H9 (cell line): ENCODE results near the gene FAM177B. TPM values are rescaled to one million over a fixed set of nuclear protein-coding genes. Genes with fewer than 3 reads are reported as not detected.

Experiments used
- DNase-seq: peaks from one replicate; pipeline ENCODE4 v3.0.0-alpha.2; 2017
- H2AFZ ChIP-seq: one replicate; pipeline ENCODE4 v1.6.1; 2013; ENCODE audit warnings: mild to moderate bottlenecking, low read length, control low read depth, moderate library complexity
- H2AK5ac ChIP-seq: 2 replicates; pipeline ENCODE4 v1.6.1; 2013; ENCODE audit warnings: low read length, control low read depth, mixed read lengths; ENCODE audit not compliant: insufficient read length
- H2BK120ac ChIP-seq: one replicate; pipeline ENCODE4 v1.6.1; 2013; ENCODE audit warnings: low read depth, mild to moderate bottlenecking, low read length, control low read depth, inconsistent platforms; ENCODE audit not compliant: poor library complexity, severe bottlenecking
- H2BK12ac ChIP-seq: 2 replicates; pipeline ENCODE4 v1.6.1; 2013; ENCODE audit warnings: low read length, control low read depth, mixed read lengths, low read depth; ENCODE audit not compliant: insufficient read length
- H2BK15ac ChIP-seq: 2 replicates; pipeline ENCODE4 v1.6.1; 2013; ENCODE audit warnings: low read depth, low read length, control low read depth
- H2BK20ac ChIP-seq: one replicate; pipeline ENCODE4 v1.6.1; 2013; ENCODE audit warnings: low read depth, mild to moderate bottlenecking, low read length, control low read depth, inconsistent platforms; ENCODE audit not compliant: poor library complexity, severe bottlenecking
- H2BK5ac ChIP-seq: 2 replicates; pipeline ENCODE4 v1.6.1; 2013; ENCODE audit warnings: low read length, control low read depth, mixed read lengths; ENCODE audit not compliant: insufficient read length
- H3K14ac ChIP-seq: 2 replicates; pipeline ENCODE4 v1.6.1; 2013; ENCODE audit warnings: low read length, control low read depth; ENCODE audit not compliant: insufficient read depth
- H3K18ac ChIP-seq: 2 replicates; pipeline ENCODE4 v1.6.1; 2013; ENCODE audit warnings: low read depth, mild to moderate bottlenecking, mixed read lengths, low read length, control low read depth; ENCODE audit not compliant: insufficient read length
- H3K23ac ChIP-seq: 2 replicates; pipeline ENCODE4 v1.6.1; 2013; ENCODE audit warnings: low read length, control low read depth, mixed read lengths, low read depth; ENCODE audit not compliant: insufficient read length
- H3K23me2 ChIP-seq: 2 replicates; pipeline ENCODE4 v1.6.1; 2013; ENCODE audit warnings: low read depth, mild to moderate bottlenecking, mixed read lengths, low read length, control low read depth; ENCODE audit not compliant: insufficient read length, poor library complexity, severe bottlenecking
- H3K27ac ChIP-seq: 2 replicates; pipeline ENCODE4 v1.5.1; 2013; ENCODE audit warnings: low read length, control low read depth, mixed read lengths, low read depth; ENCODE audit not compliant: insufficient read length
- H3K27me3 ChIP-seq: 2 replicates; pipeline ENCODE4 v1.6.1; 2013; ENCODE audit warnings: low read length, control low read depth, inconsistent platforms; ENCODE audit not compliant: insufficient read depth
- H3K4ac ChIP-seq: 2 replicates; pipeline ENCODE4 v1.6.1; 2013; ENCODE audit warnings: low read depth, mild to moderate bottlenecking, control low read depth, inconsistent platforms, low read length, moderate library complexity
- H3K4me1 ChIP-seq: 2 replicates; pipeline ENCODE4 v1.6.1; 2013; ENCODE audit warnings: low read length, control low read depth, inconsistent platforms; ENCODE audit not compliant: insufficient read depth
- H3K4me2 ChIP-seq: 2 replicates; pipeline ENCODE4 v1.6.1; 2013; ENCODE audit warnings: low read length, control low read depth, mixed read lengths; ENCODE audit not compliant: insufficient read length, insufficient read depth
- H3K56ac ChIP-seq: 2 replicates; pipeline ENCODE4 v1.6.1; 2013; ENCODE audit warnings: low read depth, mild to moderate bottlenecking, mixed read lengths, low read length, control low read depth; ENCODE audit not compliant: insufficient read length
- H3K79me1 ChIP-seq: 2 replicates; pipeline ENCODE4 v1.6.1; 2013; ENCODE audit warnings: low read depth, mild to moderate bottlenecking, moderate library complexity, low read length, control low read depth, inconsistent platforms; ENCODE audit not compliant: insufficient read depth, poor library complexity, severe bottlenecking
- H3K79me2 ChIP-seq: 2 replicates; pipeline ENCODE4 v1.6.1; 2013; ENCODE audit warnings: low read length, control low read depth, inconsistent platforms; ENCODE audit not compliant: insufficient read depth
- H3K9ac ChIP-seq: 2 replicates; pipeline ENCODE4 v1.6.1; 2013; ENCODE audit warnings: low read length, control low read depth, mixed read lengths; ENCODE audit not compliant: insufficient read length; ENCODE audit errors: extremely low read depth
- H3K9me3 ChIP-seq: one replicate; pipeline ENCODE4 v1.6.1; 2013; ENCODE audit warnings: low read depth, low read length, inconsistent platforms; ENCODE audit not compliant: control insufficient read depth
- H3T11ph ChIP-seq: one replicate; pipeline ENCODE4 v1.6.1; 2013; ENCODE audit warnings: mild to moderate bottlenecking, low read length, control low read depth, inconsistent platforms
- H4K20me1 ChIP-seq: one replicate; pipeline ENCODE4 v1.6.1; 2013; ENCODE audit not compliant: control insufficient read depth, insufficient read length, insufficient read depth
- H4K5ac ChIP-seq: 2 replicates; pipeline ENCODE4 v1.6.1; 2013; ENCODE audit warnings: low read depth, mild to moderate bottlenecking, mixed read lengths, low read length, control low read depth; ENCODE audit not compliant: insufficient read length
- H4K8ac ChIP-seq: replicated peaks from 2 replicates; pipeline ENCODE4 v1.6.1; 2013; ENCODE audit warnings: low read length, control low read depth, mixed read lengths, low read depth; ENCODE audit not compliant: insufficient read length
- H4K91ac ChIP-seq: 2 replicates; pipeline ENCODE4 v1.6.1; 2013; ENCODE audit warnings: low read depth, mild to moderate bottlenecking, moderate library complexity, mixed read lengths, low read length, control low read depth; ENCODE audit not compliant: insufficient read length
- H3K27ac Mint-ChIP-seq, 3 experiments: 2 replicates in 2 of 3; 3 replicates in 1 of 3; pipeline ENCODE4 v1.8.0; 2020 to 2021; ENCODE audit warnings: mixed read lengths in 3 of 3, mild to moderate bottlenecking in 1 of 3, moderate library complexity in 1 of 3
- H3K27me3 Mint-ChIP-seq: 2 replicates; pipeline ENCODE4 v1.8.0; 2021; ENCODE audit warnings: low read depth, mild to moderate bottlenecking, moderate library complexity, mixed read lengths
- H3K36me3 Mint-ChIP-seq, 3 experiments: 2 replicates in 2 of 3; 3 replicates in 1 of 3; pipeline ENCODE4 v1.8.0; 2020 to 2021; ENCODE audit warnings: low read depth in 3 of 3, mixed read lengths in 3 of 3; ENCODE audit not compliant: insufficient read depth in 1 of 3
- H3K4me1 Mint-ChIP-seq, 2 experiments: 2 replicates each; pipeline ENCODE4 v1.8.0; 2020; ENCODE audit warnings: mixed read lengths in 2 of 2
- H3K4me3 Mint-ChIP-seq, 2 experiments: 2 replicates in 1 of 2; 3 replicates in 1 of 2; pipeline ENCODE4 v1.8.0; 2020 to 2021; ENCODE audit warnings: mild to moderate bottlenecking in 2 of 2, mixed read lengths in 2 of 2, moderate library complexity in 1 of 2
- H3K9me3 Mint-ChIP-seq, 2 experiments: 2 replicates in 1 of 2; 3 replicates in 1 of 2; pipeline ENCODE4 v1.8.0; 2020; ENCODE audit warnings: mild to moderate bottlenecking in 2 of 2, mixed read lengths in 2 of 2, moderate library complexity in 1 of 2
- CTCF ChIP-seq: fragments of 200-600 bp; sonication (generic); conservative IDR thresholded peaks from 3 replicates; pipeline ENCODE4 v1.8.0; 2021; ENCODE audit warnings: antibody characterized with exemption, mild to moderate bottlenecking
- WGBS: extraction: QIAGEN DNeasy Blood & Tissue Kit; methylation state at CpG from one replicate; pipeline ENCODE4 v1.1.7; 2013; ENCODE audit warnings: missing lambda C conversion rate, low lambda C conversion rate, mixed read lengths; ENCODE audit not compliant: insufficient read length; ENCODE audit errors: extremely low coverage; 5-methylcytosine and 5-hydroxymethylcytosine counted together
- total RNA-seq: library from RNA; stranded (reverse); gene quantifications from 2 replicates; pipeline ENCODE4 v1.2.1, GENCODE V29; 2021

FAM177B gene
- total RNA-seq, 1 experiment from 2014 or later = not detected

DNA sequence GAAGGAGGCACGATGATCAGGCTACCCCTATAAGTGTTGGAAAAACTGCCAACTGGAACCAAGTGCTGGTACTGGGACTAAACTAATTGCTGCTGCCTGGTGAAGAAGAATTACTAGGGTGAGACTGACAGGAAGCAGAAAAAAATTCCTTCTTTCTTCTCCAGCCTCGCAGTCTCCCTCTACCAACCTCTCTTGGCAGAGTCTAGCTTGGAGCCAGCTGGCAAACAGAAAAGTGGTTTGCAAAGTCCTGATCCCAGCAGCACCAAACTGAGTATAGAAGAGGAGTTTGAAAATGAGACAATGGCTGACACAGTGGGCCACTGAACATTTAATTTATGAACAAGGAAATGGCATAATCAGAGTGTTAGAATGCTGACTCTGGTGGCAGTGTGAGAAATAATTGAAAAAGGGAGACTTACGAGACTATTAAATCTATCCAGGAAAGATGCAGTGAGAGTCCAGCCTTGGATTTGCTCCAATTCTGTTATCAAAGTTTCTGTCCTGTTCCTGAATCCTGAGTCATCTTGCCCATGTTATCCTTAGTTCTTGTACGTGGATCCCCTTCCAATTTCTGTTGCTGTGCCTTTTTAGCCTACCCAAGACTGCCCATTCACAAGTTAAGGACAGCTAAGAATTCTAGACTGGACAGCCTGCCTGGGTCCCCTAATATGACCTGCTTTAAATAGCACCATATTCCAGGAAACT, 54.2 kb downstream of the FAM177B start:
- Histone ChIP-seq H3T11ph (no peak overlapping the region), H2AK5ac (no peak overlapping the region), H2BK12ac (no peak overlapping the region), H2BK5ac (no peak overlapping the region), H3K27me3 (no peaks in the 10 kb centered on the region), H3K23ac (no peak overlapping the region), H3K79me1 (no peaks in the 10 kb centered on the region), H2BK120ac (no peak overlapping the region), H3K4me1 (no peaks in the 10 kb centered on the region), H4K5ac (no peak overlapping the region), H2BK15ac (no peak overlapping the region), H3K4me2 (no peak overlapping the region), H3K9ac (no peak overlapping the region), H4K91ac (no peak overlapping the region), H4K20me1 (no peaks in the 10 kb centered on the region), H3K79me2 (no peaks in the 10 kb centered on the region), H3K18ac (no peak overlapping the region), H2BK20ac (no peak overlapping the region), H3K27ac (no peak overlapping the region), H3K23me2 (no peaks in the 10 kb centered on the region), H4K8ac (no peak overlapping the region), H3K14ac (no peak overlapping the region), H3K56ac (no peak overlapping the region), H3K9me3 (no peaks in the 10 kb centered on the region), H3K4ac (no peak overlapping the region), H2AFZ (no peak overlapping the region)
- Mint-ChIP-seq H3K4me3 (no peak overlapping the region), H3K9me3 (peaks cover 0 to 5% of the 10 kb centered on the region in 2 experiments; a peak in 3 of 5 replicates), H3K36me3 (no peaks in the 10 kb centered on the region), H3K27me3 (peaks cover 7% of the 10 kb centered on the region), H3K27ac (no peak overlapping the region), H3K4me1 (peaks cover 0 to 5% of the 10 kb centered on the region in 2 experiments; a peak in 1 of 4 replicates)
- TF ChIP-seq CTCF = no peak
- WGBS = no CpG with 5 or more reads among the region's 4 CpGs
- DNase-seq = no peak
